Effector memory CD8-positive, alpha-beta T cell (primary cell): ENCODE data around the gene TAC3.
"Not testable (repeated sequence)": the region's sequence is repeated elsewhere in the genome, so short reads cannot be mapped to it uniquely, and the experiment has no call there.

Experiments used
- ATAC-seq: fragments of 150-1000 bp; cut with Tn5 transposase; replicated peaks from 2 replicates; pipeline ENCODE4 v1.10.0; 2021; ENCODE audit warnings: mild to moderate bottlenecking, moderate library complexity
- DNase-seq, 3 experiments: peaks; one replicate each; pipeline ENCODE4 v3.0.0; 2021
- H3K27ac Mint-ChIP-seq, 2 donors: one replicate each; pipeline ENCODE4 v1.8.0; 2022; ENCODE audit warnings: mild to moderate bottlenecking in 2 of 2, mixed read lengths in 2 of 2, moderate library complexity in 2 of 2
- H3K27me3 Mint-ChIP-seq, 2 donors: one replicate each; pipeline ENCODE4 v1.8.0; 2022; ENCODE audit warnings: mixed read lengths in 2 of 2
- H3K36me3 Mint-ChIP-seq: one replicate; pipeline ENCODE4 v1.8.0; 2022; ENCODE audit warnings: mild to moderate bottlenecking, moderate library complexity, mixed read lengths; ENCODE audit not compliant: insufficient read depth
- H3K4me1 Mint-ChIP-seq, 2 donors: one replicate each; pipeline ENCODE4 v1.8.0; 2022; ENCODE audit warnings: low read depth in 2 of 2, mixed read lengths in 2 of 2
- H3K4me3 Mint-ChIP-seq, 2 donors: one replicate each; pipeline ENCODE4 v1.8.0; 2022; ENCODE audit warnings: mild to moderate bottlenecking in 2 of 2, mixed read lengths in 2 of 2, moderate library complexity in 2 of 2
- H3K9me3 Mint-ChIP-seq, 2 donors: one replicate each; pipeline ENCODE4 v1.8.0; 2022; ENCODE audit warnings: mixed read lengths in 2 of 2

Gene TAC3

DNA sequence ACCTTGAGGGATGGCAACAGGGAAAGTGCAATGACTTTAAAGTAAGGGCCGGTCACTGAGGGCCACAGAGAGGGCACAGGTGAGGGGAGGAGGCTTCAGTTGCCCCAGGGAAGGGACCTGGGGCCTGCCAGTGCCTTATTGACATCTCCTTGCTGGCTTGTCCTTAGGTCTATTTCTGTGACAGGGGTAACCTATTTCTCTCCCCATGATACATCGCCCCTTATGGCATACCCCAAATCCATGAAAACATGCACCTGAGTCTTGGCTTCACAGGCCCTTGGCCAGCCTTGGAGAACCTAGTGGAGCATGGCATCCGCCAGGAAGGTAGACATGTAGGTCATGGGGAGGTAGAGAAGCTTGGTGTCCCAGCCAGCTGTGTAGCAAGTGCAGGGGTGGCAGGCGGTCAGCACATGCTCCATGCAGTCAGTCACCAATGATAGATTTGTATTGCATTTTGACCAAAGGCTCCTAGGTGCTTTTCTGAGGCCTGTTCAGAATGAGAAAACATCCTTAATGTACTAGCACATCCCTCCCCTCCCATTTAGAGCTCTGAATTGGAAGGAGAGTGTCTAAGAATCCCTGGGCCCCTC lies 35.3 kb downstream of the TAC3 start:
- Mint-ChIP-seq H3K9me3 (no peaks in the 10 kb centered on the region), H3K4me3 (no peak overlapping the region), H3K36me3 (no peaks in the 10 kb centered on the region), H3K27me3 (no peaks in the 10 kb centered on the region), H3K4me1 (no peaks in the 10 kb centered on the region), H3K27ac (no peak overlapping the region)
- ATAC-seq (no peak), DNase-seq (no peak)

DNA sequence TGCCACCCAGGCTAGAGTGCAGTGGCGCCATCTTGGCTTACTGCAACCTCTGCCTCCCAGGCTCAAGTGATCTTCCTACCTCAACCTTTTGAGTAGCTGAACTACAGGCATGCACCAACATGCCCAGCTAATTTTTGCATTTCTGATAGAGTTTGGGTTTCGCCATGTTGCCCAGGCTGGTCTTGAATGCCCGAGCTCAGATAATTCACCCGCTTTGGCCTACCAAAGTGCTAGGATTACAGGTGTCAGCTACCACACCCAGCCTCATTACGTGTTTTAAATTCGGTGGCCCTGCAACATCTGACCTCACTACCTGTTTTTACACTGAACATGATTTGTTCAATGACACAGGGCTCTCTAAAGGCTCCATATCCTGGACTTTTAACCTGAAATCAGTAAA lies 36.1 kb downstream of the TAC3 start:
- Mint-ChIP-seq H3K4me3 (no peak overlapping the region), H3K36me3 (no peaks in the 10 kb centered on the region), H3K27ac (no peak overlapping the region), H3K4me1 (no peaks in the 10 kb centered on the region), H3K9me3 (no peaks in the 10 kb centered on the region), H3K27me3 (no peaks in the 10 kb centered on the region)
- DNase-seq: no peak
- no peak for ATAC-seq

DNA sequence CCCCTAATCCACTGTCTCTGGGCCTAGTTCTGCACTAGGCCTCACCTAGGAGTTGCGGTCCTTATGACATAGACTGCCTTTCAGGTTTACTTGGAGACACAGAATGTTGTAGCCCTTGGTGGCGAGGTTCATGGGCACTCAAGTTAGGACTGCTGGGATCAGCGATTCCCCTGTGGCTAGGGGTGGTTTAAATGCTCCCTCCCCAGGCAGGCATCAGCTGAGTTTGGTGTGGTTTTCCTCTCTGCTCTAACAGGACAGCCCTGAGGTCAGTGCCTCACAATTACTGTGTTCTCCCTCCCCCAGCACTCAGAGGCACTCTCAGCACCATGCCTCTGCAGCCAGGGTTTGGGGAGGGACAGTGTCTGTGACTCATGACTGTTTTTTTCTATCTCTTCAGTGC lies 36.7 kb downstream of the TAC3 start:
- ATAC-seq: no peak
- no peaks in the 10 kb centered on the region for H3K27me3 Mint-ChIP-seq
- no peaks in the 10 kb centered on the region for H3K4me1 Mint-ChIP-seq
- H3K36me3 Mint-ChIP-seq: no peaks in the 10 kb centered on the region
- no peak overlapping the region for H3K4me3 Mint-ChIP-seq
- no peak for DNase-seq
- H3K9me3 Mint-ChIP-seq: no peaks in the 10 kb centered on the region
- H3K27ac Mint-ChIP-seq: no peak overlapping the region

DNA sequence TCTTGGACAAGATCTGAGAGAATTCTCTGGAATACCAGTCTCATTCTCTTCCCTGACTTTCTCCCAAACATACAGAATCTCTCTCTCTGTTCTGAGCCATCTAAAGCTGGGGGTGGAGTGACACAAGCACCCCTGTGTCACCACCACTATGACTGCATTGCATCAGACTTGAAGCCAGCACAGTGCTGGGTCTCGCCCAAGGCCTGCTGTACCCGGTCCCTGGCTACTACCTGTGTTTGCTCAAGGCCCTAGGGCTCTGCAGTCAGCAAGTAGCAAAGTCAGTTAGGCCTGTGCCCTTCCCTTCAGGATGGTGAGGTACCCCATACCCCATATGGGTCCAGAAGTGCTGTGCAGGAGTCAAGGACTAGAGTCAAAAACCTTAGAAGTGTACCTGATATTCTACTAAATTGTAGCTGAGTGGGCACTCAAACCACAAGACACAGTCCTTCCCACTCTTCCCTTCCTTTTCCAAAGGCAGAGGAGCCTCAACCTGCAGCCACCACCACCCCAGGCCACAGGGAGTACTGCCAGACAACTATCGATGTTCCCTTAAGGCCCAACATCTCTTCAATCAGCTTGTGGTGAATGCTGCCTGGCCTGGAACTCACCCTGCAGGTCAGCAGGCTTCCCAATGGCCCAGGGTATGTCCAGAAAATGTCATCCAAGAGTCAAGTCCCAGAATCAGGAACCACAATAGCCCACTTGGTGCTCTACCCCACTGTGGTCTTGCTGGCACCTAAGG lies 37.8 kb downstream of the TAC3 start:
- Mint-ChIP-seq H3K4me1 (no peaks in the 10 kb centered on the region), H3K27ac (no peak overlapping the region), H3K27me3 (no peaks in the 10 kb centered on the region), H3K9me3 (no peaks in the 10 kb centered on the region), H3K4me3 (no peak overlapping the region), H3K36me3 (no peaks in the 10 kb centered on the region)
- no peak for DNase-seq
- ATAC-seq: no peak

DNA sequence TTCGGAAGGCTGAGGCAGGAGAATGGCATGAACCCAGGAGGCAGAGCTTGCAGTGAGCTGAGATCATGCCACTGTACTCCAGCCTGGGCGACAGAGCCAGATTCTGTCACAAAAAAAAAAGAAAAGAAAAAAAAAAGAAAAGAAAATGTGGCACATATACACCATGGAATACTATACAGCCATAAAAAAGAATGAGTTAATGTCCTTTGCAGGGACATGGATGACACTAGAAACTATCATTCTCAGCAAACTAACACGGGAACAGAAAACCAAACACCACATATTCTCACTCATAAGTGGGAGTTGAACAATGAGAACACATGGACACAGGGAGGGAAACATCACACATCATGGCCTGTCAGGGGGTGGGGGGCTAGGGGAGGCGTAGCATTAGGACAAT lies 39.0 kb downstream of the TAC3 start:
- not testable (repeated sequence) for H3K27ac Mint-ChIP-seq, DNase-seq, H3K27me3 Mint-ChIP-seq, H3K4me1 Mint-ChIP-seq, H3K9me3 Mint-ChIP-seq, H3K36me3 Mint-ChIP-seq, H3K4me3 Mint-ChIP-seq, ATAC-seq

DNA sequence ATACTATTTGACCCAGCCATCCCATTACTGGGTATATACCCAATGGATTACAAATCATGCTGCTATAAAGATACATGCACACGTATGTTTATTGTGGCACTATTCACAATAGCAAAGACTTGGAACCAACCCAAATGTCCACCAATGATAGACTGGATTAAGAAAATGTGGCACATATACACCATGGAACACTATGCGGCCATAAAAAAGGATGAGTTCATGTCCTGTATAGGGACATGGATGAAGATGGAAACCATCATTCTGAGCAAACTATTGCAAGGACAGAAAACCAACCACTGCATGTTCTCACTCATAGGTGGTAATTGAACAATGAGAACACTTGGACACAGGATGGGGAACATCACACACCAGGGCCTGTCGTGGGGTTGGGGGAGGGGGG lies 42.1 kb downstream of the TAC3 start:
- ATAC-seq, H3K4me1 Mint-ChIP-seq, H3K27ac Mint-ChIP-seq, DNase-seq, H3K36me3 Mint-ChIP-seq, H3K9me3 Mint-ChIP-seq, H3K4me3 Mint-ChIP-seq: not testable (repeated sequence)
- peaks cover 0 to 14% of the 10 kb centered on the region in 2 donors for H3K27me3 Mint-ChIP-seq

DNA sequence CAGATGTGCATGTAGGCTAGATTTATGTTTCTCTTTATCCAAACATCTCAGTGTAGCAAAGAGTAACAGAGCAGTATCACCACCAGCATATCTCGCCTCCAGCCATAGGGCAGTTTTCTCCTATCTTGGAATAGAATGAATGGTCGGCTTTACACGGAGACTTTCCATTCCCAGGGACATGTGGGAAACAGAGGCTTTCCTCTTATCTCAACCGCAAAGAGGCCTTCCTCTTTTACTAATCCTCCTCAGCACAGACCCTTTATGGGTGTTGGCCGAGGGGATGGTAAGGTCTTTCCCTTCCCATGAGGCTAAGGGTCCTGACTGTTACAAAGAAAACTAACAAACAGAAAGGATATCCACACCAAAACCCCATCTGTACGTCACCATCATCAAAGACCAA lies 47.4 kb downstream of the TAC3 start:
- H3K27ac Mint-ChIP-seq: not testable (repeated sequence)

DNA sequence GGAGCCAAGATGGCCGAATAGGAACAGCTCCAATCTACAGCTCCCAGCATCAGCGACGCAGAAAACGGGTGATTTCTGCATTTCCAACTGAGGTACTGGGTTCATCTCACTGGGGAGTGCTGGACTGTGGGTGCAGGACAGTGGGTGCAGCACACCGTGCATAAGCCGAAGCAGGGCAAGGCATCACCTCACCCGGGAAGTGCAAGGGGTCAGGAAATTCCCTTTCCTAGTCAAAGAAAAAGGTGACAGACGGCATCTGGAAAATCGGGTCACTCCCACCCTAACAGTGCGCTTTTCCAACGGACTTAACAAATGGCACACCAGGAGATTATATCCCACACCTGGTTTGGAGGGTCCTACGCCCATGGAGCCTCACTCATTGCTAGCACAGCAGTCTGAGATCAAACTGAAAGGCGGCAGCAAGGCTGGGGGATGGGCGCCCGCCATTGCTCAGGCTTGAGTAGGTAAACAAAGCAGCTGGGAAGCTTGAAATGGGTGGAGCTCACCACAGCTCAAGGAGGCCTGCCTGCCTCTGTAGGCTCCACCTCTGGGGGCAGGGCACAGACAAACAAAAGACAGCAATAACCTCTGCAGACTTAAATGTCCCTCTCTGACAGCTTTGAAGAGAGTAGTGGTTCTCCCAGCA lies 50.2 kb downstream of the TAC3 start:
- peaks cover 6 to 17% of the 10 kb centered on the region in 2 donors for H3K27me3 Mint-ChIP-seq
- DNase-seq, H3K4me1 Mint-ChIP-seq, H3K36me3 Mint-ChIP-seq, H3K27ac Mint-ChIP-seq, ATAC-seq, H3K4me3 Mint-ChIP-seq, H3K9me3 Mint-ChIP-seq: not testable (repeated sequence)

More for the DNA sequence above, 47.4 kb downstream of the TAC3 start:
- not testable (repeated sequence) for H3K9me3 Mint-ChIP-seq, H3K4me3 Mint-ChIP-seq, H3K36me3 Mint-ChIP-seq, H3K4me1 Mint-ChIP-seq, ATAC-seq, DNase-seq
- H3K27me3 Mint-ChIP-seq: peaks cover 6 to 15% of the 10 kb centered on the region in 2 donors

DNA sequence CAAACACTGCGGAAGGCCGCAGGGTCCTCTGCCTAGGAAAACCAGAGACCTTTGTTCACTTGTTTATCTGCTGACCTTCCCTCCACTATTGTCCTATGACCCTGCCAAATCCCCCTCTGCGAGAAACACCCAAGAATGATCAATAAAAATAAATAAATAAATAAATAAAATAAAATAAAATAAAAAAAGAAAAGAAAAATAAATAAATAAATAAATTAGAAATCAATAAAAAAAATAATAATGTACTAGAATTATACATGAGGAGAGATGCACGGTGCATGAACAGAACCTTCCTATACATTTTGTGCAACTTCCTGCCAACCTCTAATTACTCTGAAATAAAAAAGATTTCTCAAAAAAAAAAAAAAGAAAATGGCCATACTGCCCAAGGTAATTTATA lies 51.2 kb downstream of the TAC3 start:
- H3K4me1 Mint-ChIP-seq, ATAC-seq, H3K36me3 Mint-ChIP-seq, DNase-seq, H3K9me3 Mint-ChIP-seq, H3K27ac Mint-ChIP-seq, H3K4me3 Mint-ChIP-seq: not testable (repeated sequence)
- peaks cover 6 to 11% of the 10 kb centered on the region in 2 donors for H3K27me3 Mint-ChIP-seq

DNA sequence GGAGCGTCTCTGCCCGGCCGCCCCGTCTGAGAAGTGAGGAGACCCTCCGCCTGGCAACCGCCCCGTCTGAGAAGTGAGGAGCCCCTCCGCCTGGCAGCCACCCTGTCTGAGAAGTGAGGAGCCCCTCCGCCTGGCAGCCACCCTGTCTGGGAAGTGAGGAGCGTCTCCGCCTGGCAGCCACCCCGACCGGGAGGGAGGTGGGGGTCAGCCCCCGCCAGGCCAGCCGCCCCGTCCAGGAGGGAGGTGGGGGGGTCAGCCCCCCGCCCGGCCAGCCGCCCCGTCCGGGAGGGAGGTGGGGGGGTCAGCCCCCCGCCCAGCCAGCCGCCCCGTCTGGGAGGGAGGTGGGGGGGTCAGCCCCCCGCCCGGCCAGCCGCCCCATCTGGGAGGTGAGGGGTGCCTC lies 52.8 kb downstream of the TAC3 start:
- not testable (repeated sequence) for H3K4me3 Mint-ChIP-seq, H3K9me3 Mint-ChIP-seq, ATAC-seq, DNase-seq, H3K27ac Mint-ChIP-seq, H3K27me3 Mint-ChIP-seq, H3K36me3 Mint-ChIP-seq, H3K4me1 Mint-ChIP-seq

DNA sequence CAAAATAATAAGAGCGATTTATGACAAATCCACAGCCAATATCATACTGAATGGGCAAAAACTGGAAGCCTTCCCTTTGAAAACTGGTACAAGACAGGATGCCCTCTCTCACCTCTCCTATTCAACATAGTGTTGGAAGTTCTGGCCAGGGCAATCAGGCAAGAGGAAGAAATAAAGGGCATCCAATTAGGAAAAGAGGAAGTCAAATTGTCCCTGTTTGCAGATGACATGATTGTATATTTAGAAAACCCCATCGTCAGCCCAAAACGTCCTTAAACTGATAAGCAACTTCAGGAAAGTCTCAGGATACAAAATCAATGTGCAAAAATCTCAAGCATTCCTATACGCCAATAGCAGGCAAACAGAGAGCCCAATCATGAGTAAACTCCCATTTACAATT lies 54.1 kb downstream of the TAC3 start:
- ATAC-seq, H3K36me3 Mint-ChIP-seq: not testable (repeated sequence)

More for the DNA sequence above, 54.1 kb downstream of the TAC3 start:
- not testable (repeated sequence) for H3K27me3 Mint-ChIP-seq, H3K4me1 Mint-ChIP-seq, DNase-seq, H3K27ac Mint-ChIP-seq, H3K4me3 Mint-ChIP-seq, H3K9me3 Mint-ChIP-seq
